Ovary (tissue), 3 donors: ENCODE measurements around the gene PDE7B.

Experiments
- CTCF ChIP-seq, 3 donors: fragments of 450-650 bp in 2 of 3; fragments of 200-600 bp in 1 of 3; IDR thresholded peaks; one replicate each; pipeline versions ENCODE4 v1.5.1 to v1.8.0; 2016 to 2022; ENCODE audit warnings: antibody characterized with exemption in 3 of 3, mild to moderate bottlenecking in 1 of 3
- EP300 ChIP-seq: sonication (generic); formaldehyde crosslinking; IDR thresholded peaks from one replicate; pipeline ENCODE4 v1.6.1; 2017; ENCODE audit warnings: antibody characterized with exemption
- POLR2A ChIP-seq: fragments of 450-650 bp; IDR thresholded peaks from one replicate; pipeline ENCODE4 v1.6.1; 2017; ENCODE audit warnings: antibody characterized with exemption, mild to moderate bottlenecking, moderate library complexity
- donor health status: DM: no; HTN: no; CAD: no.

GRCh38 chr6:136117081-136117480 is 265.6 kb downstream of the PDE7B start:
- no peak for TF ChIP-seq CTCF (IDR thresholded peaks at IDR 0.05)
- TF ChIP-seq POLR2A, result no peak
- TF ChIP-seq EP300, result no peak
